Stromal cell of bone marrow (primary cell): ENCODE results near the gene BTBD16.
A peak's percentile ranks its signal among the peaks of the same experiment; 100 is the strongest.

Experiments used
- DNase-seq: peaks from one replicate; pipeline ENCODE4 v3.0.0-alpha.2; 2012; ENCODE audit warnings: low read depth

The BTBD16 gene

DNA sequence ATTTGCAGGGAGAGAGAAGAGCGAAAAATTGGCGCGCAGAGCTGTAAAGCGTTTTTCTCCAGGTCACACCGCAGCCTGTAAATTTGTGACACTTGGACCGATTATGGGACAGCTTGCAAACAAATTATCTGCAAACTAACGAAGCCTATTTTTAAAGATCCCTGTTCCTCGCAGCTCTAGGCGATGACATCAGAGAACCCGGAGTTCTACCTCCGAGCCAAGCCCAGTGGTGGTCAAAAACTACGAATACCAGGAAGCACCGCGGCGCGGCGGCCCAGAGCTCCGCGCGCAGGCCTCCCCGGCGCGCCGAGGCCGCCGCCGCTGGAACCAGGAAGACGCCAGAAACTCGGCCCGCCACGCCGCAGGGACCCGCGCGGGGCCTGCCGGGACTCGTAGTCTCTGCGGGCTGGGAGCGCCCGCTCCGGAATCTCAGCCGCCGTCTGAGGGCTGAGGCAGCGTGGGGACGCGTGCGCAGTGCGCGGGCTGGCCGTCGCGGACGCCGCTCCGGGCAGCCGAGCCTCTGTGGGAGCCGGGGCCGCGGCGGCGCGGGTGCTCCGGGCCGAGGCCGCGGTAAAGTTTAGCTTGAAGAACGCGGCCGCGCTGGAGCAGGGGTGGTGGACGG lies 103.3 kb downstream of the BTBD16 start, which contains the start of gene PLEKHA1:
PLEKHA1 (plus strand) TSS at position 472 of the 622 bp plus-strand sequence. CDS start 18,493 bp downstream, outside the sequence.
- peak; percentile 94 for DNase-seq

DNA sequence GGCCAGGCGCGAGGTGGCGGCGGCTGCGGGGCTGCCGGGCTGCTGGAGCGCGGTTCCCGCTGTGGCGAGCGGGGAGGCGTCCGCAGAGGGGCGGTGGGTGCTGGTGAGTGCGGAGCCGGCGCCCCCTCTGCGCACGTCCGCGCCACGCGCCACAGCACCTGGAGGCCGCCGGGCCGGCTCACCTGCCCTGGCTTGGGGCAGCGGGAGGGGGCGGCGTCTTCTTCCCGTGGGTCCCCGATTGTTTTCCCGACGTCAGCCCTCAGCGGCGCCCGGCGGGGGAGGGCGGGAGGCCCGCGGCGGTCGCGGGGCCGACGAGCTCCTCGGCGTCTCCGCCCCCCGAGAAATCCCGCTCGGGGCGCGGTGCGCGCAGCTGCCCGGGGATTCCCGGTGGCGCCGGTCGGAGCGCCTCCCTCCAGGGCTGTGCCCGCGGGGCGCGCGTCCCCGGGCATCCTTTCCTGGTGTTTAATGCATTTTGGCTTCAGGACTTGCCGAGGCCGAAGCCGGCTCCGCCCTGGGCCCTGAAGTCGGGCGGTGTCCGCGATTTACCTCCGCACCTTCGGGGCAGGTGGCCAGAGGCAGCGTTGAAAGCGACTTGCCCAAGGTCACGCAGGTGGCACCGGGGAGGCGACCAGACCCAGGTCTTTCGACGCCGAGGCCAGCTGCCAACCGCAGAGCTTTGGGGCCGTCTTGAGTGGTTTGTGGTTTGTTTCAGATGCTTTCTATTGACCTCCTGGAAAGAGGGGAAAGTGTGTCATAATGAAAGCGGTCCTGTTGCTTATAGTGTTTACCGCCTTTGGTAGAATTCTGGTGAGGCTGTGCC lies 104.0 kb downstream of the BTBD16 start:
- DNase-seq: no peak

- DNase-seq: no peak
These were observed 104.6 kb downstream of the BTBD16 start for GRCh38 chr10:122375679-122376160.

DNA sequence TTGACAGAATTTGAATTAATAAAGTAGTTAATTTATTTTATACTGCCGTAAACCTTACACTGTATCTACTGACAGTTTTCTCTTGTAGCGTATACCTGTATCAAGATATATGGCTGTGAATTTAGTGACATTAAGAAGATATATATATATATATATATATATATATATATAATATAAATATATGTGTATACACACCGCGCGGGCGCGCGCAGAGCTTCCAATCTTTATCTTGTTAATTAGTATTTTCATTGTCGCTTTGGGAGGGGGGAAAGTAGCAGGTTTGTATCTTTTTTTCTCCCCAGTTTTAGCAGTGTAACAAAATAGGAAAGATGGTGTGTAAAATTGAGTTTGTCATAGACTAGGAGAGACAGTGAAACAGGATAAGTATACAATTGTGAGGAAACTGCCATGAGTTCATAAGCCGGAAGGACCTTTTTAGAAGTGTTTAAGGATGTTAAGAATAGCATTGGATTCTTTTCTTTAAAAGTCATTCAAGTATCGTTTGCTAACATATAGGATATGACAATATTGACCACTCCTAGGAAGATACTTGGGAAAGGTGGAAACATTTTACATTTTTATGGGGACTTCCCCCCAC lies 105.4 kb downstream of the BTBD16 start:
- DNase-seq: no peak

DNA sequence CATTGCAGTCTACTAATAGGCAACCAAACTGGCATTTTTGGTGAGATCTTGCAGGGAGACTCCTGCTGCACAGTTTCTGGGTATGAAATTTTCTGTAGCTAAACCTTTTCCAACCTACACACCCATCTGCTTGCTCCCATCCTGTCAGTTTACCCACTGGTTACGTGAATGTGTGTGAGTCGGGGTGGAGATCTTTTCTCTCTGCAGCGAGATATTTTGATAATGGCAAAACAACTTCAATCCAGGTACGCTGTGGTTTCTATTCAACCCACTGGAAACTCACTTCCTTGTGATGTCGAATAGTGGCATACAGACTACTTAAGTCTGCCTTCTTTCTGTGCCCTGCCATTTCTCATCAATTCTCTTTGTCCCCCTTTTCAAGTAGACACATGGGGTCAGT lies 107.9 kb downstream of the BTBD16 start:
- DNase-seq: no peak

DNA sequence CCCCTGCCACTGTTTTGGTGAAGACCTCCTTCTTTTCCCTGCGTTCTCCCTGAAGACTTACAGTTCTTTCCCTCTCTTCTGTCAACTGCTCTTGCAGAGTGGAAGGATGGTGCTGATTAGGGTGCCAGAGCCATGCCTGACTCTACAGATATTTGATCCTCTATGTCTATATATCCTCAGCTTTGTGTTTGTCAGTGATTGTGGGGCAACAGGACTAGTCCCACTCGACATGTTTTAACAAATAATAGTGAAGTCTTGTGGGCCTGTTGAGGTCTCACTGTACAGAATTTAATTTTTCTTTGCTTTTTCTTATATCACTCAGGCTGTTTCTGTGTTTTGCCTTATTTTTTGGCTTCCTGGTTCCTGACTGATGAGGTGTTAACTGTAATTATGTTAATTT lies 108.4 kb downstream of the BTBD16 start:
- no peak for DNase-seq

GRCh38 chr10:122380703-122381102 lies 109.6 kb downstream of the BTBD16 start:
- DNase-seq: no peak

GRCh38 chr10:122381680-122382079 lies 110.6 kb downstream of the BTBD16 start:
- DNase-seq: no peak

GRCh38 chr10:122386514-122386913 lies 115.4 kb downstream of the BTBD16 start:
- no peak for DNase-seq

DNA sequence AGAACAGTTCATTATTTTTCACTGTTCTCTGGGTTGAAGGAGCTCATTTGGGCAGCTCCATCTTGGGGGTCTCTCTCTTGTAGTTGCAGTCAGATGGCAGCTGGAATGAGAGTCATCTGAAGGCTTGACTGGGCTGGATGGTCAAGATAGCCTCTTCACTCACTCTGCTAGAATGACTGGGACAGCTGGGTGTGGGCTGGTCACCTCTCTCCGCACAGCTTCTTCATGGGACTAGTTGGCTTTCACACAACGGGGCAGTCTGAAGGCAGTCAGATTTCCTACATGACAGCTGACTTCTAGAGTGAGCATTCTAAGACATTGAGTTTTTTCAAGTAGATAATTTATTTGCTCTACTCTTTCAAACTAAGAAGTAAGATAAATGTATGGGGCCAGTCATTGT lies 116.5 kb downstream of the BTBD16 start:
- no peak for DNase-seq
